Activated T-helper 2 cell treated with anti-CD3 and anti-CD28 coated beads, Interferon-gamma antibody, Interleukin-2, Interleukin-4, amounts not matched to agents 10 μg/mL and 5 μg/mL and 100 μg/mL, durations not matched to agents 14 hours and 24 hours and 36 hours (primary cell): ENCODE data around the gene FAM78A. TPM values are rescaled to one million over a fixed set of nuclear protein-coding genes. Genes with fewer than 3 reads are reported as not detected.

Source experiments
- DNase-seq: peaks from one replicate; pipeline ENCODE4 v3.0.0; 2021; ENCODE audit warnings: low spot score
- H3K27ac Mint-ChIP-seq: one replicate; pipeline ENCODE4 v1.8.0; 2021; ENCODE audit warnings: mixed read lengths
- H3K27me3 Mint-ChIP-seq: one replicate; pipeline ENCODE4 v1.8.0; 2021; ENCODE audit warnings: low read depth, mixed read lengths
- H3K36me3 Mint-ChIP-seq: one replicate; pipeline ENCODE4 v1.8.0; 2021; ENCODE audit warnings: low read depth, mixed read lengths
- H3K4me1 Mint-ChIP-seq: one replicate; pipeline ENCODE4 v1.8.0; 2021; ENCODE audit warnings: low read depth, mixed read lengths
- H3K4me3 Mint-ChIP-seq: one replicate; pipeline ENCODE4 v1.8.0; 2021; ENCODE audit warnings: low read depth, mild to moderate bottlenecking, moderate library complexity, mixed read lengths
- H3K9me3 Mint-ChIP-seq: one replicate; pipeline ENCODE4 v1.8.0; 2021; ENCODE audit warnings: mixed read lengths
- intact Hi-C: fragments of 100-400 bp; cut with micrococcal nuclease; formaldehyde crosslinking; loops from one replicate; pipeline ENCODE4 v1.15.1; 2023
- total RNA-seq: library from RNA; stranded (reverse); gene quantifications from 2 replicates; pipeline ENCODE4 v1.2.3, GENCODE V29; 2022

Gene FAM78A
- total RNA-seq, 1 donor from 2014 or later, result 55.3 TPM

DNA sequence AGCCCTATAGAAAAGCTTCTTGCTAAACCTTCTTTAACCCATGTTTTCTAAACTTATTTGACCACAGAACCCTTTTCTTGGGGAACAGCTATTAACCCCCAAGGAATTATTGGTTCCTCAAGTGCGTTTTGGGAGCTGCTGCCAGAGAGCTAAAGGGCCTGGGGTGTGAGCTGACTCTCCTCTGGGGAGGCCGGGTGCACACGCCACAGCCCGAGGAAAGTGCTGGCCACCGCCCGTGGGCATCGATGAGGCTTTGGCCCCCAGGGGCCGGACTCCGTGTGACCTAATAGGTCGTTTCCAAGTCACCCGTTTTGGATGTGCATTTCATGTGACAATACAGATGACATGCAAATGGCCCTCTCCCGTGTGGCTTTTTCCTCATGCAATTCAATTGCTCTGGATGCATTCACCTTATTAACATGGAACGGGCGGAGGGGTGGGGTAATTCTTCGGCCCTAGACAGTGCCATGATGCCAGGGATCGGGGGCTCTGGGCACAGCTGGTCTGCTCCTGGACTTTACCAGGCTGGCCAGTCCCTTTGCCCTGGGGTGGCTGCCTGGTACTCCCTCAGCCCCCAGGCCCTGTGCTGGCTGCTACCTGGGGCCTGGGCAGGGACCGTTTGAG, 32.7 kb upstream of the FAM78A start:
- DNase-seq, result no peak
- intact Hi-C loops, result no loop called here
- Mint-ChIP-seq H3K27ac (no peak overlapping the region), H3K4me3 (no peak overlapping the region), H3K27me3 (no peaks in the 10 kb centered on the region), H3K4me1 (peaks cover 10% of the 10 kb centered on the region), H3K36me3 (no peaks in the 10 kb centered on the region), H3K9me3 (no peaks in the 10 kb centered on the region)

GRCh38 chr9:131308452-131308851, 32.1 kb upstream of the FAM78A start:
- H3K27ac Mint-ChIP-seq, result no peak overlapping the region
- intact Hi-C loops, result no loop called here

GRCh38 chr9:131307974-131308373, 31.7 kb upstream of the FAM78A start:
- Mint-ChIP-seq H3K9me3 (no peaks in the 10 kb centered on the region), H3K27ac (no peak overlapping the region), H3K4me1 (peaks cover 10% of the 10 kb centered on the region), H3K36me3 (no peaks in the 10 kb centered on the region), H3K27me3 (no peaks in the 10 kb centered on the region), H3K4me3 (no peak overlapping the region)
- no peak for DNase-seq
- intact Hi-C loops, result no loop called here

More at GRCh38 chr9:131308452-131308851, 32.1 kb upstream of the FAM78A start:
- peaks cover 10% of the 10 kb centered on the region for H3K4me1 Mint-ChIP-seq
- DNase-seq, result no peak
- no peaks in the 10 kb centered on the region for H3K27me3 Mint-ChIP-seq
- no peaks in the 10 kb centered on the region for H3K36me3 Mint-ChIP-seq
- H3K9me3 Mint-ChIP-seq, result no peaks in the 10 kb centered on the region
- no peak overlapping the region for H3K4me3 Mint-ChIP-seq

GRCh38 chr9:131306397-131307004, 30.2 kb upstream of the FAM78A start:
- Mint-ChIP-seq H3K4me3 (no peak overlapping the region), H3K9me3 (no peaks in the 10 kb centered on the region), H3K27me3 (no peaks in the 10 kb centered on the region), H3K4me1 (peaks cover 10% of the 10 kb centered on the region), H3K27ac (no peak overlapping the region), H3K36me3 (no peaks in the 10 kb centered on the region)
- DNase-seq, result no peak
- intact Hi-C loops, result no loop called here

- Mint-ChIP-seq H3K27ac (no peak overlapping the region), H3K4me3 (no peak overlapping the region), H3K27me3 (no peaks in the 10 kb centered on the region), H3K36me3 (no peaks in the 10 kb centered on the region), H3K9me3 (no peaks in the 10 kb centered on the region), H3K4me1 (no peaks in the 10 kb centered on the region)
- intact Hi-C loops, result no loop called here
- no peak for DNase-seq
These were observed 28.5 kb upstream of the FAM78A start for GRCh38 chr9:131304676-131305355.

- H3K9me3 Mint-ChIP-seq, result no peaks in the 10 kb centered on the region
- H3K27me3 Mint-ChIP-seq, result no peaks in the 10 kb centered on the region
- DNase-seq, result no peak
- H3K4me1 Mint-ChIP-seq, result no peaks in the 10 kb centered on the region
- intact Hi-C loops, result no loop called here
- H3K4me3 Mint-ChIP-seq, result no peak overlapping the region
- H3K27ac Mint-ChIP-seq, result no peak overlapping the region
- no peaks in the 10 kb centered on the region for H3K36me3 Mint-ChIP-seq
These were observed 27.3 kb upstream of the FAM78A start for GRCh38 chr9:131303381-131304321.

- no peak overlapping the region for H3K27ac Mint-ChIP-seq
- H3K27me3 Mint-ChIP-seq, result no peaks in the 10 kb centered on the region
- no peaks in the 10 kb centered on the region for H3K9me3 Mint-ChIP-seq
- H3K4me1 Mint-ChIP-seq, result no peaks in the 10 kb centered on the region
- DNase-seq, result no peak
- intact Hi-C loops, result no loop called here
- H3K4me3 Mint-ChIP-seq, result no peak overlapping the region
- H3K36me3 Mint-ChIP-seq, result no peaks in the 10 kb centered on the region
These were observed 26.1 kb upstream of the FAM78A start for GRCh38 chr9:131302244-131303075.

DNA sequence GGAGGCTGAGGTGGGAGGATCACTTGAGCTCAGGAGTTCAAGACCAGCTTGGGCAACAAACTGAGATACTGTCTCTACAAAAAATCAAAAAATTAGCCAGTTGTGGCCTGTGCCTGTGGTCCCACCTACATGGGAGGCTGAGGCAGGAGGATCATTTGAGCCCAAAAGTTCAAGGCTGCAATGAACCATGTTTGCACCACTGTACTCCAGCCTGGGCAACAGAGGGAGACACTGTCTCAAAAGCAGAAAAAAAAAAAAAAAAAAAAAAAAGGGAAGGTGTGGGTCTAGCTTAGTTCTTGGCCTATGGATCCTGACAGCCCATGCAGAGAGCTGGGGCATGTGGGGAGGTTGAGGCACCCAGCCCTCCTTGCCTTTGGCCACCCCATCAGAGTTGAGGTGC, 24.1 kb upstream of the FAM78A start:
- no peak for DNase-seq
- intact Hi-C loops, result no loop called here
- Mint-ChIP-seq H3K4me1 (no peaks in the 10 kb centered on the region), H3K27ac (no peak overlapping the region), H3K27me3 (no peaks in the 10 kb centered on the region), H3K36me3 (no peaks in the 10 kb centered on the region), H3K9me3 (no peaks in the 10 kb centered on the region), H3K4me3 (no peak overlapping the region)

- H3K27ac Mint-ChIP-seq, result no peak overlapping the region
- H3K4me3 Mint-ChIP-seq, result no peak overlapping the region
- no peaks in the 10 kb centered on the region for H3K9me3 Mint-ChIP-seq
- intact Hi-C loops, result no loop called here
- DNase-seq, result no peak
- no peaks in the 10 kb centered on the region for H3K36me3 Mint-ChIP-seq
- no peaks in the 10 kb centered on the region for H3K27me3 Mint-ChIP-seq
- no peaks in the 10 kb centered on the region for H3K4me1 Mint-ChIP-seq
These were observed 23.6 kb upstream of the FAM78A start for GRCh38 chr9:131299961-131300347.

GRCh38 chr9:131299346-131299960, 23.1 kb upstream of the FAM78A start:
- no peaks in the 10 kb centered on the region for H3K4me1 Mint-ChIP-seq
- no peaks in the 10 kb centered on the region for H3K9me3 Mint-ChIP-seq
- H3K4me3 Mint-ChIP-seq, result no peak overlapping the region

GRCh38 chr9:131298816-131299215, 22.5 kb upstream of the FAM78A start:
- DNase-seq, result no peak
- intact Hi-C loops, result no loop called here
- H3K4me1 Mint-ChIP-seq, result no peaks in the 10 kb centered on the region
- no peaks in the 10 kb centered on the region for H3K9me3 Mint-ChIP-seq
- no peak overlapping the region for H3K27ac Mint-ChIP-seq
- no peaks in the 10 kb centered on the region for H3K27me3 Mint-ChIP-seq
- no peaks in the 10 kb centered on the region for H3K36me3 Mint-ChIP-seq
- H3K4me3 Mint-ChIP-seq, result no peak overlapping the region

More at GRCh38 chr9:131299346-131299960, 23.1 kb upstream of the FAM78A start:
- no peaks in the 10 kb centered on the region for H3K36me3 Mint-ChIP-seq
- intact Hi-C loops, result no loop called here
- no peak overlapping the region for H3K27ac Mint-ChIP-seq
- DNase-seq, result no peak
- H3K27me3 Mint-ChIP-seq, result no peaks in the 10 kb centered on the region

DNA sequence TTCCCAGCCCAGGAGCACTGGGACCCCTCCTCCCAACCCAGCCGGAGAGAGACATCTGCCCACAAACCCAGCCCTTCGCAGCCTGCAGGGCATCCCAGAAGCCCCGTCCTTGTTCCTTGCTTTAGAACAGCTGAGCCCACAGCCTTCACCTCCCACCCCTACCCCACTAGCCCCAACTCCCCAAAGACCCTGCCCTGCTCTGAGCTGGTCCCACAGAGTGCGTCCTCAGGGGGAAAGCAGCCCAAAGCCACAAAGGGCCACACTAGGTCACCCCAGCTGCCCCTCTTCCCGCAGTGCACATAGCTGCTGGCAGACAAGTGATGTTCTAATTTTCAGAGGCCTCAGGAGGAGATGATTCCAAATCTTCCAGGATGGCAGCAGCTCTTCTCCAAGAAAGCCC, 22.0 kb upstream of the FAM78A start:
- intact Hi-C loops, result no loop called here
- Mint-ChIP-seq H3K9me3 (no peaks in the 10 kb centered on the region), H3K36me3 (no peaks in the 10 kb centered on the region)

More for the DNA sequence above, 22.0 kb upstream of the FAM78A start:
- Mint-ChIP-seq H3K27me3 (no peaks in the 10 kb centered on the region), H3K4me1 (no peaks in the 10 kb centered on the region), H3K27ac (no peak overlapping the region), H3K4me3 (no peak overlapping the region)
- DNase-seq, result no peak
